GM18858 (cell line): ENCODE results near the gene DLGAP4.

Experiments used
- ATAC-seq: cut with Tn5 transposase; IDR thresholded peaks from one replicate; pipeline ENCODE4 v1.9.1; 2021; ENCODE audit not compliant: unreplicated experiment

Gene DLGAP4

DNA sequence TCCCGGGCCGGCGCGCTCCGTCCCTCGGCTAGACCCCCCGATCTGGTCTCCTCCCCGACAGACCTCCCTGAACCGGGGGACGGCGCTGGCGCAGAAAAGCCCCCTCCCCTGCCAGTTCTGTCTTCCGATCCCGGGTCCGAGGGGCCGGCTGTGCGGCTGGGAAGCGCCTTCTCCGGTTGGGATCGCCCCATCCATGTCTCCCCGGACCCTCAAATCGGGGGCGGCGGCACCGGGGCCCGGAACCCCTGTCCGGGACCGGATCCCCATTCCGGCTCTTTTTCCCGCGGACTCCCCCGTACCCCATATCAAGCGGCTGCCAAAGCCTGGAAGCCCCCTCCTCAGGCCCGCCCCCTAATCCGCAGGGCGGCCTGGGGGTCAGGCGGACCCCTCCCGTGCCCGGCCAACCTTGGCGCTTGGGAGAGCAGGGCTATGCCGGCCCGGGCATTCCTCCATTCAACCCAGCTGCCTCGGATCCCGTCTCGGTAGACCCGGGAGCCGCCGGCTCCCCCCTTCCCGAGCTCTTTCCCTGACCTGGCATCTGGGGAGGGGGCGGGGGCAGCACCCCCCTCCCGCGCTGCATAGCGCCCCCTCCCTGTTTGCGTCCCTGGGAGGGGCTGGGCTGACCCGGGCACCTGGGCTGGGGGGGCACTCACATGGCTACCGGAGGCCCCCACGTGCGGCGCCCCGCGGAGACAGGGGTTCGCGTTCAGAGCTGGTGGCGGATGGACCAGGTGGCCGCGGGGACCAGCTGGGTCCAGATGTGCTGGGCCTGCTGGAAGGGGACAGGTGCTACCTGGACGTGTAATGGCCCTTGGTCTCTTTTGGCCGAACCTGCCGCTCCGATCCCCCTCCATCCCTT, 643 bp downstream of the DLGAP4 start:
- no peak for ATAC-seq

DNA sequence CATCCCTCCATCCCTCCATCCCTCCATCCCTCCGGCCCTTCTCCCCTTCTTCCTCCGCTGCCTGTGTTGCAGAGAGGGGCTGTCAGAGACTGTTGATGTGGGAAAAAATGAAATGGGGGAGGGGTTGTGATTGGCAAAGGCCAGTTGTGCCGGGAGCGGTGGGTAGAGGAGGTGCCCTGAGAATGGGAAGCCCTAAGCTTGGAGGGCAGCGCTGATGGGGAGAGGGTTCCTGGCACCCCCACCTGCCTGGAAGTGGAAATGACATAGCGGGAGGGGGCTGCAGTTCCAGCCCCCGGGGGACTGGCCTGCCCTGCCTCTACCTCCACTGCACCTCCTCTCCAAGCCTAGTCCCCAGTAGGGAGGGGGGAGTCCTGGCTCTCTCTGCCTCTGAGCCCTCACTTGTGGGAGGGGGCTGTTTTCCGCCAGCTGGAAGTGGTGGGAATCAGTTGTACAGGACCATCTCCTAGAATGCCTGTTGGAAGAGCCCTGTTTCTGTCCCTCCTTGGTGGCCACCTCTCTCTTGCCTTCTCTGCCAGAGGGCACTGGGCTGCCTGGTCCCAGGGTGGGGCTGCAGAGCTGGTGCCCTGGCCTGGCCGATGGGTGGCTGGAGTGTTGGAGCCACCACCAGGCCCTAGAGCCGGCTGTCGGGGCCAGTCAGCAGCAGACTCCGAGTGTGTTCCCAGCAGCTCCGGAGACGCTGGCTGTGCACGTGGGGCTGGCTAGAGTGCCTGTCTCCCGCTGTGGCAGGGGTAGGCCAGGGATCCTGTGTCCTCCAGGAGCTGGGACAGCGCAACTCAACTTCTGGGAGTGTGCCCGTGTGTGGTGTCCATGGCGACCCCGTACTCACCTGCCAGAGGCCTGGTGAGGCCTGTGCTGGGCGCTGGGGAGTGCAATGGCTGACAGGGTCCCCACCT, 1.5 kb downstream of the DLGAP4 start:
- ATAC-seq = no peak

DNA sequence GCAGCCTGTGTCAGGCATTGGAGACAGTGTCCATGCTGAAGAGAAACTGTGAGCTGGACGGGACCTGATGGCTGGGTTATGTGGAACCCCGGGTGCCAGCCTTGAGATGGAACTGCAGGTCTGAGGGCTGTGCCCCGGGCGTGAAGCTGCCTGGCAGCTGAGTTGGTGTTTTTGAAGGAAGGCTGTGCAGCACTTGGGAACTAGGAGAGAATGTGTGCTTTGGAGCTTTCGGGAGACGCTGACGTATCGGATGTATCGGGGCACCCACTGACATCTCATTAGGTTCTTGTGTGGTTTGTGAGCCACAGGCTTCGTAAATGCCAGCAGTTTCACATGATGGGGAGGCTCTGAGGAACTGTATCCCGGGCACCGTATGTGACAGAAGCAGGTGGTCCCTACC, 2.2 kb downstream of the DLGAP4 start:
- no peak for ATAC-seq

DNA sequence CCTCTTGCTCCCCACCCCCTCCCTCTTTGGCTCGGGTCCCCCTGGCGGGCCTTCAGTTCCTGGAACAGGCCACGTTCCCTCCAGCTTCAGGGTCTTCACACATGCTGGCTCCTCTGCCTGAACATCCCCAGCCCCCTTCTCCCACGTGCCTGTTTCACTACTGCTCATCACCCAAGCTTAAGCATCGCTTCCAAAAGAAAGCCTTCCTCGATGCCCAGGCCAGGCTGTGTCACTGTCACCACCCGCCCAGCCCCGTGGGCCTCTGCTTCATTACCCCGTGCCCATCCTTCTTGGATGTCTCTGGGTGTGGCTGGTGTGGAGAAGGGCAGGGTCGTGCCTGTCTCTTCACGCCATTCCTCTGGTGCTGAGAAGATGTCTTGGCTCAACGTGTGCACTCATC, 2.8 kb downstream of the DLGAP4 start:
- no peak for ATAC-seq

DNA sequence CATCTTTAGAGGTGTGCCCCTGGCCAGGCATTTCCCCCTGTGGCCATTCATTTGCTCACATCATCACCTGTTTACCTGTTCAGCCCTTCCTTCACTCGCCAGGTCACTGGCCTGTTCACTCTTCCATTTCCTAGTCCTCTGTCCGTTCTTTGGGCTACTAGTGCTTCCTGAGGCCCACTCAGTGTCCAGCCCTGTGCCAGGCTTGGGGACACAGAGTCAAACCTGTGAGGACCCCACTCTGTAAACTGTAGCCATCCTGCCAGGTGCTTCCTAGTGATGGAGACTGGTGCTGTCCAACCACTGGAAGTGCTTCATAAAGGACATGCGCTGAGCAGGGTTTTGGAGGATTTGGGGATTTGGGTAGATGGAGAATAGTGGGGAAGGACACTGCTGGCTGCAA, 3.5 kb downstream of the DLGAP4 start:
- no peak for ATAC-seq

DNA sequence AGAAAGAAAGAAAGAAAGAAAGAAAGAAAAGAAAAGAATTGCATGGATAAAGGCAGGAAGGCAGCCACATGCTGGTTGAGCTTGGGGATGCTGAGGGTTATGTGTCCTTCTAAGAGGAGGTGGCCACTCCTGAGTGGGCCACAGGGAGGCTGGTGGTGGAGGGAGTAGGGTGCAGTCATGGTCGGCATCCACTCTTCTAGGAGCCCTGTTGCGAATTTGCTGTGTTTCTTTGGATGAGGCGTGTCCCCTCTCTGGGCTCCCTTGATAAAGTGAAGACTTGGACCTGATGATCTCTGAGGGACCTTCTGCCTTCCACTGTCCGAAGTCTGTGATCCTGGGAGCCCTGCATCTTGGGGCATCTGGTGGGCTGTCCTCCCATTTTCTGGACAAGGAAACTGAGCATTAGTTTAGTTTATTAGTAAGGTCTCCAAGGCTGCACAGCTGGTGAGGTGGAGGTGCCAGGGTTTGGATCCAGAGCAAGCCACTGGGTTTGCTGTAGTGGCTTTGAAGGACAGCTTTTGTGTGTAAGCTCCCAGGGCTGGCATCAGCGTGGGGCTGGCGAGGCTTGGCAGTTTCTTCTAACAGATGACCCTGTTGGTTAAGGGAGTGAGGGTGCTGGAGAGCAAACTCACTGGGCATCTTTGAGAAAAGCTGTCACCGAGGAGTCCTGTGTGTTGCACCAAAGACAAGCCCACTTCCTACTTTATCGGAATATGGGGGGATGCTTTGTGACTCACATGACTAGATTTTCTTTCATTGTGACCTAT, 4.3 kb downstream of the DLGAP4 start:
- ATAC-seq = no peak

DNA sequence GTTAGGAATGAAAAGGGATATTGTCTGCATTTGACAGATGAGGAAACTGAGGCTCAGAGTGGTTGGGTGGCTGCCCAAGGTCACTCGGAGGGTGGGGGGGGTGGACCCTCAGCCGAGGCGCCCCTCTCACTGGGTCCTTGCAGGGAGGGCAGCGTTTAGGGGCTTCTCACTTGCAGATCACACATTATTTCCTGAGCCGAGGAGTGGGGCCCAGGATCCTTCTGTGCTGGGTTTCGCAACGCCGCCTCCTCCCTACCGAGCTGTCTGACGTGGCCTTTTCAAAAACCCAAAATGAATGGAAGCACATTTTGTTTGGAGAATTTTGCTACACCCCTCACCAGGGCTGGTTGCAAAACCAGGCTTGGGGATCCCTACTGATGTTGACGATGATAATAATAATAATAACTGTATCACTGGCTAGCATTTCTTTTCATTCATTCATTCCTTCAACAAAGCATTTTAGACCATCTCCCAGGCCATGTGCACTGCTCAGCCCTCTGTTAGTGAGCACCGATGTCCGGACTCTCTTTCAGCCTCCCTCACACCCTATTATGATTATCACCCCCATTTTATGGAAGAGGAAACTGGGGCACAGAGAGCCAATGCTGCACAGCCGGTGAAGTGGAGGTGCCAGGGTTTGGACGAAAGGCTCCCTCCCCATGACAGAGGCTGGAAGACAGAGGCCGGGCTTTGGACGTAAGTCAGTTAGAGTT, 5.2 kb downstream of the DLGAP4 start:
- ATAC-seq = no peak

DNA sequence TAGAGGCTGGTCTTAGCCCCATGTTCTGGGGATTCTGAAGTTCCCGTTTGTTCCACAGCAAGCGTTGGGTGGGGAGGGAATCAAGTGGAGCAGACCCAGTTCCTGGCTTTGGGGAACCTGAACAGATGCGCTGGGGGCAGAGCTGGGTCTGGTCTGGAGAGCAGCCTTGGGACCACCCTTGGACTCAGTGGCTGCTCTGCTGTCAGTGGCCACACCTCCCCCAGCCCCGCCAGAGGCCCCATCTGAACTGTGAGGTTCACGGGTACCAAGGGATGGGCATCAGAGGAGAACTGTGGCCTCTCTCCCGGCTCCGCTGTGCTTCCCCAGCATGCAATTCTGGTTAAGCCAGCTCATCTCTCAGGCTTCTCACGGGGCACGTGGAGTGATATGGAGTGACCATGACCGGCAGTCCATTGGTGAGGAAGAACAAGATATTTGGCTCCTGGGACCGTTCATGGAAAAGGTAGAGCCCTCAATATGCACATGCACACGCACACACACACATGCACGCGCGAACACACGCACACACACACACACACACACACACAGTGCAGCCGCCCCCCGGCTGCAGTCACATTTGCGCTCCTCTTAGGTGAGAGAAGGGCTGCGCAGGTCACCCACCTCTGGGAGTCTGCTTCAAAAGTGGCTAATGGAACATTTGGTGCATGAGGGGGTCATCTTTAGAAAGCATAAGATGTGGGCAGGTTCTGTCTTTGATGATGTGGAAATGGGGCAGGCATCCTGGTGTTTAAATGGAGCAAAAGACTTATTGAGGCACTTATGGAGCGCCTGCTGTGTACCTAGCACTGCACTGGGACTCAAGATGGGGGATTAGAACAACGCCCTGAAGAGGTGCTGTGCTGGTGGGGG, 6.0 kb downstream of the DLGAP4 start:
- no peak for ATAC-seq

DNA sequence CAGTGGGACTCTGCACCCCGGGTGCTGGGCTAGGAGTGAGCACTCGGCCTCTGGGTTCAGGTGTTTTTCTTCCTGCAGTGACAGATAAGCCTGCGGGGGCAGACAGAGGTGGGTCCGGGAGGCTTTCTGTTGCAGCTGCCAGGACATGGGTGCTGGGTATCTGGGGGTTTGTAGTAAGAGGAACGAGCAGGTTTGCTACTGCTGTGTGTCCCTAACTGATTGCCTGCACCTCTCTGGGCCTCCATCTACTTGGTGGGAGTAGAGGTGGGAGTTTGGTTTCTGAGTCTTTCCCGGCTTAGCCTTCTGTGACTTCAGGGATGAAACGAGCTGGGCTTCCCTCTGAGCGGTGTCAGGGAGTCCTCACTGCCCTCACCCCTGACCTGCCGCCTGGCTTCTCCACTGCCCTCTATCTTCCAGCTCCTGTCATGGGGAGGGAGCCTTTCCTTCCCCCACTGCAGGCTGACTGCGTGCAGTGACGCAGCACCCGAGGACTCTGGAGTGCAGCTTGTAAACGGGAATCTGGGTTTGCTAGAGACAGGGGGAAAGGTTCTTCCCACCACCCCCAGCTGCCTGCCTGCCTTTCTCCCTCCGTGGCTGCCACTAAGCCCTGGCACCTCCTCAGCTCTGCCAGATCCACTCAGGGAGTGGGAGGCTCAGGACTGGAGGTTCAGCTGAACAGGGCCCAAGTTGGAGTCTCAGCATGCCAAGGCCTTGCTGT, 6.7 kb downstream of the DLGAP4 start:
- ATAC-seq = no peak

DNA sequence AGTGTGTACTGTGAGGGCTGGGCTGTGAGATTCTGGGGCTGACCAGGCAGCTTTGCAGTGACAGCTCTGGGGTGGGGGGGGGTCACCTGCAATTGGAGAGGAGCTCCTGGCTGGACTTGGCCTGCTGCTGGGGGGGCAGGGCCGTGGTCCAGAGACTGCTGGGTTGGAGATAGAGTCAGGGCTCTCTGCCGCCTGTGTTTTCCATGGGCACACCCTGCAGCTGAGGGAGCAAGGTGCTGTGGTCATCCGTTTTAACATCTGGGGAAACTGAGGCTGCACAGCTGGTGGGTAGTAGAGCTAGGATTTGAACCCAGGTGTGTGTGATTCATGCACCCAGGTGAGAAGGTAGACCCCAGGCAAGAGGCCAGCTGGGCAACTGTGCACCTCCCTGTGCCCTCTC, 7.3 kb downstream of the DLGAP4 start:
- no peak for ATAC-seq

DNA sequence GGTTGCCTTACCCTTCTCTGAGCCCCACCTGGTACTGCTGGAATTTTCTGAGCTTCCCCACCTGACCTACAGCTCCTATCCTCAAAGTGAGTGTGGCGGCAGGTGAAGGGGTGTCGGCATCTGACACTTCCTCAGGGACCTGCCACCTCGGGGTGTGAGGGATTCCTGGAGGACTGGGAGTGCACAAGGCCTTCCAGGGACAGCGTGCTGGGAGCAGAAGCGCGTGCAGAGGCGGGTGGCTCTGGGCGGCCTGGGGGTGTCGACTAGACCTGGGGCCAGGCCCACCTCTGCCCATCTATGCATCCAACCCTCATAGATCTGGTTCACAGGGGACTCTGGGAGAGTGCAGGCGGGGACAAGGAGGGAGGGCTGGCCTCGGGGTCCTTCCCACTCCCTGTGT, 7.8 kb downstream of the DLGAP4 start:
- ATAC-seq = no peak

DNA sequence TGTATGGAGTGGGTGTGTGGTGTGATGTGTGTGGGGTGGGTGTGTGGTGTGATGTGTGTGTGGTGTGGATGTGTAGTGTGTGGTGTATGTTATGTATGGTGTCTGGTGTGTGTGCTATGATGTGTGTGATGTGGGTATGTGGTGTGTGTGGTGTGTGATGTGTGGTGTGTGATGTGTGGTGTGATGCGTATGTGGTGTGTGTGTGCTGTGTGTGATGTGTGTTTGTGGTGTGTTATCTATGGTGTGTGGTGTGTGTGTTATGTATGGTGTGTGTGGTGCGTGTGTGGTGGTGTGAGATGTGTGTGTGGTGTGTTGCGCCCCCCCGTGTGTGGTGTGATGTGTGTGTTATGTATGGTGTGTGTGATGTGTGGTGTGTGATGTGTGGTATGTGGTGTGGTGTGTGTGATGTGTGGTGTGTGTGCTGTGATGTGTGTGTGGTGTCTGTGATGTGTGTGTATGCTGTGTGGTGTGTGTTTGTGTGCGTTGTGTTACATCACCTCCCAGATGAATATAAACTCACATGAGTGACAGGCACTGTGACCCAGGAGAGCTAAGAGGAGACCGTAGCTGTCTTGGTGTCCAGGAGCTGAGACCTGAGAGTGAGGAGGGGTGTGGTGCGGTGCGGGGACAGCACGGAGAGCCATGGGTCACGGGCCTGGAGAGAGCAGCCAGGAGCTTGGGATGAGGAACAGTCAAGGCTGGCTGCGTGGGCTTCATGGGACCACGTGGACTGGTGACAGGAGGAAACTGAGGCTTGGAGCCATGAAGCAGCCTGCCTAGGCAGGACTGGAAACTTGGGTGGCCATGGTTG, 8.8 kb downstream of the DLGAP4 start:
- ATAC-seq = no peak

DNA sequence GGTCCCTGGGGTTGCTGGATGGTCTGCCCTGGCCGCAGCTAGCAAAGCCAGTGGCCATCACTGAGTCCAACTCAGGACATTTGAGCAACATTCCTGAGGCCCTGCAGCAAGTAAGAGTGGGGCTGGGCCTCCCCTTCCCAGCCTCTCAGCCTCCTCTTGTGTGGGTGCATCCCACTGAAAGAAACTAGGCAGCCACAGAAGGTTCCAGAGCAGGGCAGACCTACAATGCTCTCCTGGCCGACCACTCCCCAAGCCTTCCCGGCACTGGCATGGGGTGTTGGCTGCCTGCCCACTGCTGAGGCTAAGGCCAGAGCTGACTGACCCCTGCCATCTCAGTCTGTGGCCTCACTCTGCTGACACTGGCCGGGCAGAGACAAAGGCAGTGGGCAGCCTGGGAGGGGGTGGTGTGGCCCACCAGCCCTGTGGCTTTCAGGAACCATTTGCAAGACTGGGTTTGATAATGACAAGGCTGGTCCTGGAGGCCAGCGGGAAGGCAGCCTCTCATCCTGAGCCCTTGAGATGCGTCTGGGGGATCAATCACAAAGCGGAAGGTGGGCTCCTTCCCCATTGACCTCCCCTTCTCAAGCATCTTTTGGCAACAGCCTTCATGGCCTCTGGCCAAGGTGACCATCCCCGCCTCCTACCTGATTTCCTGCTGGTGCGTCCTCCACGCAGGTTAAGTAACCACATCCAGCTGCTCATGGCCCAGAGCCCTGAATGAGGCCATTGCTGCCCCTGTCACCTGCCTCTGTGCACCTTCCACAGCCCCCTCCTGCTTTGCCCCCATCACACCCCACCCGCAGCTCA, 9.6 kb downstream of the DLGAP4 start:
- no peak for ATAC-seq

DNA sequence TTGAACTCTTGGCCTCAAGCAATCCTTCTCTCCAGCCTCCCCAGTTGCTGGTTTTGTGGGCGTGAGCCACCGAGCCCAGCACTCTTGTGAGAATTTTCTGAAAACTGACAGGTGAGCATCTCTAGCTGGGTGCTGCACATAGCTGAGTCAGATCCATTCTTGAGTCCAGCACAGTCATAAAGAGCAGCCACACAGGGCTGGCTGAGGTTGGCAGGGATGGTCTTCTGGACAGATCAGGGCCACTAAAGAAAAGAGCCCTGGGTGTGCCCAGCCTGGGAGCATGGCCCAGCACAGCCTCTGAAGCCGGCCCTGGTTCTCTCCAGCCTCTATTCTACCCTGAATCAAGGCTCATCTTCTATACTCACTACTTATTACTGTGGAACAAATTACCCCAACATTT, 11.5 kb downstream of the DLGAP4 start:
- ATAC-seq = no peak

DNA sequence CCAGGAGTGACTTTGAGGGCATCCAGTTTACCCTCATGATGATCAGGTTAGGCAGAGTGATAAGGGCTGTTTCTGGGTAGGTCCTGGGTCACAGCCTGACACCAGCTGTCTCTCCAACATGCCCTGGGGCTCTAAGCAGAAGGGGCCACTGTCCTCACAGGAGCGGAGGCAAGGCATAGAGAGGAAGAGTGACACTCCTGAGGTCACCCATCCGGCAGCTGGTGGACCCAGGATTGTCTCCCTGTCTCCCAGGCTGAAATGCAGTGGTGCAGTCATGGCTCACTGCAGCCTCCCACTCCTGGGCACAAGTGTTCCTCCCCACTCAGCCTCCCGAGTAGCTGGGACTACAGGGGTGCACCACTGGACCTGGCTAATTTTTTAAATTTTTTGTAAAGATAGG, 12.0 kb downstream of the DLGAP4 start:
- no peak for ATAC-seq

DNA sequence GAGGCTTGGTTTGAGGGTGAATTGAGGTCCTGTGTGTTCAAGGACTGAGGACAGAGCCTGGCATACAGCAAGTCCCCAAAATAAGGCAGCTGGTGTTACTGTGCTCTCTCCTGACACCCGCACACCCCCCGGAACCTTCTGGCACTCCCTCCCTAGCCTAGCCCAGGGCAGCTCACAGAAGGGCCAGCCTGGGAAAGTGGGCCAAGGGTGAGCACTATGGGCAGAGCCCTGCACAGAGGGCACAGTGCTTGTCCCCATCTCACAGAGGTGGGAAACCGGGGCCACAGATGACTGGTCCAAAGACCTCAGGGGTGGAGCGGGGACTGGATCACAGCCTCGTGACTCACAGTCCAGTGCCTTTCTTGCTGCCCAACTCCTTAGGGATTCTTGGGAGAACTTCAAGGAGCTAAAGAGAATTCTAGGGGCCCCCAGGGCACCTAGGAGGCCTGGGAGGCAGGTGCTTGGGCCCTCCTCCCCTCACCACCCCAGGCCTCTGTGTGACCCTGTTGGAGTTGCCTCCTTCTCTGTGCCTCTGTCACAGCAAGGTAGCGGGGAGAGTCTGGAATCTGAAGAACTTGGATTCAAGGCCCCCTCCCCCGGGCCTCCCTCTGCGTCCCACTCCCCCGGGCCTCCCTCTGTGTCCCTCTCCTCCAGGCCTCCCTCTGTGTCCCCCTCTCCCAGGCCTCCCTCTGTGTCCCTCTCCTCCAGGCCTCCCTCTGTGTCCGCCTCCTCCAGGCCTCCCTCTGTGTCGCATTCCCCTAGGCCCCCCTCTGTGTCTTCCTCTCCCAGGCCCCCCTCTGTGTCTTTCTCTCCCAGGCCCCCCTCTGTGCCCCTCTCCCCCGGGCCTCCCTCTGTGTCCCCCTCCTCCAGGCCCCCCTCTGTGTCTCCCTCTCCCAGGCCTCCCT, 13.5 kb downstream of the DLGAP4 start:
- ATAC-seq = no peak
